Activated CD4-positive, CD25-positive, alpha-beta regulatory T cell treated with anti-CD3 and anti-CD28 coated beads, Interleukin-2, amount 50 U/mL, for 72 hours (primary cell): ENCODE results near the gene ARL2BP.
"Not testable (repeated sequence)": the region's sequence is repeated elsewhere in the genome, so short reads cannot be mapped to it uniquely, and the experiment has no call there.

ENCODE experiments used
- DNase-seq: peaks from one replicate; pipeline ENCODE4 v3.0.0; 2021

ARL2BP gene

GRCh38 chr16:57244767-57245471 lies at the start of gene ARL2BP:
ARL2BP (plus strand) TSS chr16:57245259; CDS start chr16:57245368, 109 bp downstream.
- DNase-seq: peak; percentile 97

GRCh38 chr16:57196286-57196685 lies 48.8 kb upstream of the ARL2BP start:
- no peak for DNase-seq

GRCh38 chr16:57196753-57197152 lies 48.3 kb upstream of the ARL2BP start:
- no peak for DNase-seq

- DNase-seq: not testable (repeated sequence)
Measured at GRCh38 chr16:57200321-57200720, 44.7 kb upstream of the ARL2BP start.

GRCh38 chr16:57200926-57201325 lies 44.1 kb upstream of the ARL2BP start:
- not testable (repeated sequence) for DNase-seq

GRCh38 chr16:57202095-57202886 lies 42.8 kb upstream of the ARL2BP start:
- no peak for DNase-seq

GRCh38 chr16:57203451-57203850 lies 41.6 kb upstream of the ARL2BP start:
- DNase-seq: no peak

- no peak for DNase-seq
Measured at GRCh38 chr16:57204675-57205074, 40.4 kb upstream of the ARL2BP start.

GRCh38 chr16:57208926-57209325 lies 36.1 kb upstream of the ARL2BP start:
- no peak for DNase-seq

- no peak for DNase-seq
Measured at GRCh38 chr16:57209780-57210179, 35.3 kb upstream of the ARL2BP start.

- DNase-seq: no peak
Measured at GRCh38 chr16:57213462-57213861, 31.6 kb upstream of the ARL2BP start.

GRCh38 chr16:57216968-57217367 lies 28.1 kb upstream of the ARL2BP start:
- DNase-seq: no peak

- no peak for DNase-seq
Measured at GRCh38 chr16:57223057-57223456, 22.0 kb upstream of the ARL2BP start.

GRCh38 chr16:57224651-57225335 lies 20.3 kb upstream of the ARL2BP start:
- DNase-seq: no peak

- DNase-seq: no peak
Measured at GRCh38 chr16:57225978-57226377, 19.1 kb upstream of the ARL2BP start.

- DNase-seq: no peak
Measured at GRCh38 chr16:57226701-57227621, 18.1 kb upstream of the ARL2BP start.

GRCh38 chr16:57229079-57229478 lies 16.0 kb upstream of the ARL2BP start:
- DNase-seq: no peak

GRCh38 chr16:57231821-57232350 lies 13.2 kb upstream of the ARL2BP start:
- DNase-seq: no peak

- no peak for DNase-seq
Measured at GRCh38 chr16:57233944-57234706, 10.9 kb upstream of the ARL2BP start.

GRCh38 chr16:57234707-57235092 lies 10.4 kb upstream of the ARL2BP start:
- DNase-seq: no peak
